ENCODE data around the gene CLEC16A. TPM values are rescaled to one million over a fixed set of nuclear protein-coding genes. Genes with fewer than 3 reads are reported as not detected.

CLEC16A gene
- total RNA-seq, 4 donors from 2014 or later: 38.2 to 153 (median 92.7) TPM

- Histone ChIP-seq H3K36me3 (no peaks in the 10 kb centered on the region), H3K27ac (peak overlapping the region in 1 of 4 donors; percentile 23), H3K27me3 (no peaks in the 10 kb centered on the region), H3K4me3 (no peak overlapping the region), H3K9me3 (no peaks in the 10 kb centered on the region), H3K4me1 (no peaks in the 10 kb centered on the region)
- in situ Hi-C loops (cut with MboI; ENCODE audit: low pct_ligation_motif_present in 1 of 4, low pct_unique_long_range_greater_than_20kb in 1 of 4, low sequenced_read_pairs in 3 of 4): no loop called here
- intact Hi-C loops (cut with DNase I; ENCODE audit: low total_unique reads): no loop called here
- TF ChIP-seq POLR2A (IDR thresholded peaks at IDR 0.05) (no peak), POLR2AphosphoS5 (IDR thresholded peaks at IDR 0.05) (no peak), EP300 (IDR thresholded peaks at IDR 0.05; ENCODE audit: low read depth) (no peak)
- no peak for DNase-seq
- 80 to 83% methylated on average over 1 to 4 of the region's 4 CpGs for WGBS, 2 donors (ENCODE audit: low coverage in 1 of 2)
These were observed 61.2 kb downstream of the CLEC16A start for GRCh38 chr16:11005611-11005975.

- intact Hi-C loops (cut with DNase I; ENCODE audit: low total_unique reads) (no loop called here), in situ Hi-C loops (cut with MboI; ENCODE audit: low pct_ligation_motif_present in 1 of 4, low pct_unique_long_range_greater_than_20kb in 1 of 4, low sequenced_read_pairs in 3 of 4) (no loop called here)
- 88% methylated on average over 2 of the region's 2 CpGs; no CpG with 5 or more reads in 1 of the 2 donors for WGBS, 2 donors (ENCODE audit: low coverage in 1 of 2)
- H3K27me3 ChIP-seq: no peaks in the 10 kb centered on the region
- H3K4me3 ChIP-seq: no peak overlapping the region
- H3K9me3 ChIP-seq: no peaks in the 10 kb centered on the region
- H3K27ac ChIP-seq: no peak overlapping the region
- H3K4me1 ChIP-seq: no peaks in the 10 kb centered on the region
- TF ChIP-seq EP300 (IDR thresholded peaks at IDR 0.05; ENCODE audit: low read depth) (no peak), CTCF (IDR thresholded peaks at IDR 0.05) (no peak), POLR2AphosphoS5 (IDR thresholded peaks at IDR 0.05) (no peak)
- DNase-seq: no peak
- H3K36me3 ChIP-seq: no peaks in the 10 kb centered on the region
These were observed 62.3 kb downstream of the CLEC16A start for GRCh38 chr16:11006656-11007055.

- Histone ChIP-seq H3K27me3 (no peaks in the 10 kb centered on the region), H3K4me1 (no peaks in the 10 kb centered on the region), H3K27ac (no peak overlapping the region), H3K4me3 (no peak overlapping the region), H3K36me3 (no peaks in the 10 kb centered on the region), H3K9me3 (no peaks in the 10 kb centered on the region)
- in situ Hi-C loops (cut with MboI; ENCODE audit: low pct_ligation_motif_present in 1 of 4, low pct_unique_long_range_greater_than_20kb in 1 of 4, low sequenced_read_pairs in 3 of 4): no loop called here
- TF ChIP-seq CTCF (IDR thresholded peaks at IDR 0.05) (no peak), POLR2A (IDR thresholded peaks at IDR 0.05) (no peak), EP300 (IDR thresholded peaks at IDR 0.05; ENCODE audit: low read depth) (no peak), POLR2AphosphoS5 (IDR thresholded peaks at IDR 0.05) (no peak)
- intact Hi-C loops (cut with DNase I; ENCODE audit: low total_unique reads): no loop called here
- no peak for DNase-seq
- 91 to 95% methylated on average over 6 to 7 of the region's 7 CpGs for WGBS, 2 donors (ENCODE audit: low coverage in 1 of 2)
These were observed 63.4 kb downstream of the CLEC16A start for GRCh38 chr16:11007714-11008280.

- Histone ChIP-seq H3K36me3 (no peaks in the 10 kb centered on the region), H3K4me3 (no peak overlapping the region), H3K27ac (no peak overlapping the region), H3K9me3 (no peaks in the 10 kb centered on the region), H3K4me1 (no peaks in the 10 kb centered on the region), H3K27me3 (no peaks in the 10 kb centered on the region)
- in situ Hi-C loops (cut with MboI; ENCODE audit: low pct_ligation_motif_present in 1 of 4, low pct_unique_long_range_greater_than_20kb in 1 of 4, low sequenced_read_pairs in 3 of 4): no loop called here
- 57 to 89% methylated on average over 3 to 8 of the region's 8 CpGs for WGBS, 2 donors (ENCODE audit: low coverage in 1 of 2)
- DNase-seq: no peak
- intact Hi-C loops (cut with DNase I; ENCODE audit: low total_unique reads): no loop called here
- TF ChIP-seq EP300 (IDR thresholded peaks at IDR 0.05; ENCODE audit: low read depth) (no peak), POLR2AphosphoS5 (IDR thresholded peaks at IDR 0.05) (no peak), CTCF (IDR thresholded peaks at IDR 0.05) (no peak), POLR2A (IDR thresholded peaks at IDR 0.05) (no peak)
These were observed 64.8 kb downstream of the CLEC16A start for GRCh38 chr16:11009027-11009755.

All from transverse colon (tissue), 4 donors.